GM19193 (cell line): Measurements from ENCODE around the gene MEOX1.

Experiments
- POLR2A ChIP-seq: IDR thresholded peaks from 4 replicates; pipeline ENCODE4 v1.6.1; 2011; ENCODE audit not compliant: insufficient read depth, insufficient read length; ENCODE audit errors: extremely low read depth

Gene MEOX1

GRCh38 chr17:43597624-43598356 lies 63.9 kb downstream of the MEOX1 start:
- TF ChIP-seq POLR2A: no peak

- no peak for TF ChIP-seq POLR2A
Observed at GRCh38 chr17:43595466-43595865, 66.3 kb downstream of the MEOX1 start.

GRCh38 chr17:43591779-43592562 lies 69.8 kb downstream of the MEOX1 start:
- no peak for TF ChIP-seq POLR2A

- TF ChIP-seq POLR2A: no peak
Observed at GRCh38 chr17:43591001-43591400, 70.7 kb downstream of the MEOX1 start.
